ENCODE data around the gene TBX4.

TBX4 gene

GRCh38 chr17:61533797-61534196, 81.6 kb downstream of the TBX4 start:
- DNase-seq = no peak

GRCh38 chr17:61534414-61534813, 82.2 kb downstream of the TBX4 start:
- no peak for DNase-seq

Measured in NCI-H82 (cell line).